ENCODE data around the gene SEMA5A.

SEMA5A gene

DNA sequence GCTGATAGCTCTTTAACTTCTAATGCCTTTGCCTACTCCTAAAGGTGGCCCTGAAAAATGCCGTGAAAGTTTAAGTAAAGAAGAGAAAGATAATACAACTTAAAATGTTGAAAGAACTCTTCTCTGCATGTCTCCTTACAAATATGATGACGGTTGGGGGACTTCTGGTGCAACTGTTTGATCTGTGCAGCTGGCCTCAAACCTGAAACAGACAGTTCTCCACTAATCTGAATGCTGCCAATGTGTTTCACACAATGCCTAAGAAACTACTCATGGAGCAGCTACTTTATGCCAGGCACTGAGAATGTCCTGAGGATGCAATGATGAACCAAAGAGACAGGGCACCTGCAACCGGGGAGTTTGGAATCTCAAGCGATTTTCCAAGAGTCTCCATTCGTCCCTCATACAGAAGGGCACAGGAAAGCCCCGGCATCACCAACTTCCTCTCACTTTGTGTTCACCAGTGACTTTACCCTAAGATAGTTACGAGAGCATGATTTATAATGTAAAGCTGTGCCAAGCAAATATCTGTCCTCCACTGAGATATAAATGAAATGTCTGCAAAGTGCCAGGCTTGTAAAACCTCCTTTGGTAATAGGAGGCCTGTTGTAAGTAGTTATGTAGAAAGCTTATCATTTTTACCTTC, 455.4 kb downstream of the SEMA5A start:
- TF ChIP-seq POLR2AphosphoS5 (IDR thresholded peaks at IDR 0.05; ENCODE audit: low read depth, low read length) (no peak), REST (IDR thresholded peaks at IDR 0.05; ENCODE audit: insufficient read depth in 1 of 2, low read depth in 2 of 2, low read length in 2 of 2) (no peak), SIN3A (IDR thresholded peaks at IDR 0.05; ENCODE audit: borderline replicate concordance, insufficient read depth, low read length) (no peak), FOXP2 (optimal IDR thresholded peaks at IDR 0.05; ENCODE audit: borderline replicate concordance, extremely low read depth, extremely low read length, insufficient read depth) (no peak)

DNA sequence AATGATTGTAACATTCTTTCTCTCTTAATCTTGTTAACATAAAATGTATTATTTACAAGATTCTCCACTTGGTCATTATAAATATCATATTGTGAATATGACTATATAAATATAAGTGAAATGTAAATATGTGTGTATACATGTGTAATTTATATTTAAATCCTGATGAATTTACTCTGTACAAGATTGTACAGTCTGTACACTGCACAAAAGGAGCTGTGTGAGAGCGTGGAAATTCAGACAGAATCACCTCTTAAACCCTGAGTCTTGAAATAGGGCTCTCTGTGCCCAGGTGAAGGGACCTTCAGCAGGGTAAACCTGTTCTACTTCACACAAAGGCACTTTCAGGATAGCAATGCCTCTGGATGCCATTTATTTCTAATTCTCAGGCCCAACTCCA, 456.0 kb downstream of the SEMA5A start:
- TF ChIP-seq REST (IDR thresholded peaks at IDR 0.05; ENCODE audit: insufficient read depth in 1 of 2, low read depth in 2 of 2, low read length in 2 of 2) (no peak), SIN3A (IDR thresholded peaks at IDR 0.05; ENCODE audit: borderline replicate concordance, insufficient read depth, low read length) (no peak), POLR2AphosphoS5 (IDR thresholded peaks at IDR 0.05; ENCODE audit: low read depth, low read length) (no peak), TAF1 (IDR thresholded peaks at IDR 0.05; ENCODE audit: borderline replicate concordance, insufficient read depth, low read length) (no peak), FOXP2 (optimal IDR thresholded peaks at IDR 0.05; ENCODE audit: borderline replicate concordance, extremely low read depth, extremely low read length, insufficient read depth) (no peak)

DNA sequence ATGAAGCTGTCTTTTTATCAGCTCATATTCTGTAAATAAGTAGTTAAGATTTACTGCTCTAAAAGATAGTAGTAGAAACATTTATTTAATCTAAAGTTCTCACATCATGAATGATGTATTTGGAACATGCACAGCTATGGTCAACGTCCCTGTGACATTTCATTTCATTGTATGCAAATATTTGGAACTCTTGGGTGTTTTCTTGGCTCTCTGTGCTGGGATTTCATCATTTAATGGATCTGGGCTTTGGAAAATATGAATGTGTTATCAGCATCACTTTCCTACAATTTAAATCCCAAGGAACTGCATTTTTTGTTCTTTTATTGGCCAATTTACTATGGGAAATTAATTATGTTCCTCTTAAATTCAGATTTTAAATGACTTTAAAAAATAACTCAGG, 462.9 kb downstream of the SEMA5A start:
- TF ChIP-seq TAF1 (IDR thresholded peaks at IDR 0.05; ENCODE audit: borderline replicate concordance, insufficient read depth, low read length): no peak
- no peak for TF ChIP-seq SIN3A (IDR thresholded peaks at IDR 0.05; ENCODE audit: borderline replicate concordance, insufficient read depth, low read length)
- no peak for TF ChIP-seq FOXP2 (optimal IDR thresholded peaks at IDR 0.05; ENCODE audit: borderline replicate concordance, extremely low read depth, extremely low read length, insufficient read depth)
- no peak for TF ChIP-seq REST (IDR thresholded peaks at IDR 0.05; ENCODE audit: insufficient read depth in 1 of 2, low read depth in 2 of 2, low read length in 2 of 2)
- TF ChIP-seq POLR2AphosphoS5 (IDR thresholded peaks at IDR 0.05; ENCODE audit: low read depth, low read length): no peak

DNA sequence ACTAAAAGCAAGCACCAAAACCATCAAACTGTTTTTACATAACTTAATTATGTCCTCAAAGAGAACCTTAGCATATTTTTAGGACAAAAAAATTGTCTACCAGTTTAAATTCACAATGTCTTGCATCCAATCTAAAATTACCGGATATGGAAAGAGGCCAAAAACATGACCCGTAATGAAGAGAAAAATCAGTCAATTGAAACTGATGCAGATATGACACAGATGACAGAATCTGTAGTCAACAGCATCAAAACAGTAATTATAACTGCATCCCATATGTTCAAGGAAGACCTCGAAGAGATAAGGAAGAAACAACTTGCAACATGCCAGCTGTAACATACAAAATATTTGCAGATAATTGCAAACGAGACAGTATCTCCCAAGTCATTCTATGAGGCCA, 473.2 kb downstream of the SEMA5A start:
- TF ChIP-seq REST (IDR thresholded peaks at IDR 0.05; ENCODE audit: insufficient read depth in 1 of 2, low read depth in 2 of 2, low read length in 2 of 2) (no peak), FOXP2 (optimal IDR thresholded peaks at IDR 0.05; ENCODE audit: borderline replicate concordance, extremely low read depth, extremely low read length, insufficient read depth) (no peak), TAF1 (IDR thresholded peaks at IDR 0.05; ENCODE audit: borderline replicate concordance, insufficient read depth, low read length) (no peak), SIN3A (IDR thresholded peaks at IDR 0.05; ENCODE audit: borderline replicate concordance, insufficient read depth, low read length) (no peak), POLR2AphosphoS5 (IDR thresholded peaks at IDR 0.05; ENCODE audit: low read depth, low read length) (no peak)

DNA sequence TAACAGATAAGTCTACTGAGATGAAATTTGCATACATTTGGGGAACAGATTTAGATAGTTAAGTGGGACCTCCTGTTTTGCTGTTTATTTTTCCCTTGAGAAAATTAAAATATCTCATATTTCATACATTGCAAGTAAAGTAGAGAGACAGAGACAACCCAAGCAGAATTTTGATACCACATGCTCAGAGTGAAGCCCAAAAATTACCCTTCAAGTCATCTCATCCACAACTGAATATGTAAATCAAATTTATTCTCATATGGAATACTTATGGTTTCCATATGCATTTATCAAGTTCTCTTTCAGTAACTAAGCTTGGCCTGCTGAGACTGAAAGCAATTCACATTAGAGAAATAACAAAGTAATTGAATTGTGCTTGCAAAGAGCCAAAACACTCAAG, 474.4 kb downstream of the SEMA5A start:
- TF ChIP-seq FOXP2 (optimal IDR thresholded peaks at IDR 0.05; ENCODE audit: borderline replicate concordance, extremely low read depth, extremely low read length, insufficient read depth): no peak
- no peak for TF ChIP-seq SIN3A (IDR thresholded peaks at IDR 0.05; ENCODE audit: borderline replicate concordance, insufficient read depth, low read length)
- no peak for TF ChIP-seq TAF1 (IDR thresholded peaks at IDR 0.05; ENCODE audit: borderline replicate concordance, insufficient read depth, low read length)
- TF ChIP-seq POLR2AphosphoS5 (IDR thresholded peaks at IDR 0.05; ENCODE audit: low read depth, low read length): no peak
- no peak for TF ChIP-seq REST (IDR thresholded peaks at IDR 0.05; ENCODE audit: insufficient read depth in 1 of 2, low read depth in 2 of 2, low read length in 2 of 2)
